Measurements from ENCODE around the gene UPK2. TPM values are rescaled to one million over a fixed set of nuclear protein-coding genes. Genes with fewer than 3 reads are reported as not detected.

Gene UPK2
- polyA plus RNA-seq, 1 of the 3 experiments (the other 2 are of a cell fraction), result 0.15 TPM

DNA sequence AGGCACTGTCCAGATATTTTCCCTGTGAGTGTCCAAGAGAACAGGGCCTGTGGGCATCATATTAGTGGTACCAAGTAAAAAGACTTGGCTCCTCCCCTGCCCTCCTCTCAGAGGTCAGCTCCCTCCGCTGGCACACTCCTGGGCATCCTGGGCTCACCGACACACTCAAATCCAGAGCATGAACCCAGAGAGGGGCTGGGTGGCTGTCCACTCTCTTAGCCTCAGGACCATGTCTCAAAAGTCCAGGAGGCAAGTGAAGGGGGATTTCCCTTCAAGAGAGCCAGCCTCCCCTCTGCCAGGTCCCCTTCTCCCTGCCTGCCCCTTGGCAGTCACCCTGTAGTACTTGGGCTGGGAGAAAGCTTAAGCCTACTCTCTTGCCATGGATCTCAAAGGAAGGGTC lies 40.7 kb upstream of the UPK2 start:
- Histone ChIP-seq H3K4me1 (ENCODE audit: control insufficient read depth in 1 of 2, insufficient read depth in 2 of 2, low read depth in 1 of 2, low read length in 1 of 2) (peaks cover 85 to 91% of the 10 kb centered on the region in 2 experiments; a peak in 3 of 4 replicates), H3K4me2 (peak overlapping the region; percentile 89), H3K27me3 (ENCODE audit: insufficient read depth) (no peaks in the 10 kb centered on the region), H2AFZ (ENCODE audit: low read depth) (no peak overlapping the region), H3K27ac (ENCODE audit: low read depth in 2 of 2, low read length in 1 of 2) (peak overlapping the region; percentile 23 to 100; a peak in 3 of 4 replicates), H3K9ac (peak overlapping the region; percentile 51; the same call in 1 of the 2 replicates), H3K9me2 (no peaks in the 10 kb centered on the region), H3K9me3 (no peaks in the 10 kb centered on the region), H3K36me3 (replicated peaks in 1 of 2; ENCODE audit: control insufficient read depth in 1 of 2, insufficient read depth in 2 of 2, low read length in 1 of 2) (peaks cover 0 to 3% of the 10 kb centered on the region in 2 experiments), H3F3A (replicated peaks; ENCODE audit: insufficient read depth) (peaks cover 51% of the 10 kb centered on the region), H4K20me1 (ENCODE audit: insufficient read depth) (peaks cover 10% of the 10 kb centered on the region; the same call in 1 of the 2 replicates), H3K79me2 (ENCODE audit: insufficient read depth) (peaks cover 94% of the 10 kb centered on the region), H3K4me3 (ENCODE audit: low read depth in 2 of 2, low read length in 1 of 2) (no peak overlapping the region)
- WGBS (ENCODE audit: low lambda C conversion rate), result 90% methylated on average over 2 of the region's 2 CpGs
- ChIA-PET CTCF (interaction anchor here (1.7 kb wide), 1 partner anchor 41 kb away, joined by 4 read pairs; the partner anchor contains the start of gene UPK2), POLR2A (interaction anchor here (0.6 kb wide), 1 partner anchor 135 kb away, joined by 4 read pairs; no protein-coding TSS in a partner anchor)
- TF ChIP-seq MAX (IDR thresholded peaks at IDR 0.05; ENCODE audit: low read depth) (no peak), REST (IDR thresholded peaks at IDR 0.05; ENCODE audit: low read depth, low read length) (no peak), TCF12 (IDR thresholded peaks at IDR 0.05) (no peak), GABPA (IDR thresholded peaks at IDR 0.05; ENCODE audit: low read depth) (no peak)
- DNase-seq, result no peak

DNA sequence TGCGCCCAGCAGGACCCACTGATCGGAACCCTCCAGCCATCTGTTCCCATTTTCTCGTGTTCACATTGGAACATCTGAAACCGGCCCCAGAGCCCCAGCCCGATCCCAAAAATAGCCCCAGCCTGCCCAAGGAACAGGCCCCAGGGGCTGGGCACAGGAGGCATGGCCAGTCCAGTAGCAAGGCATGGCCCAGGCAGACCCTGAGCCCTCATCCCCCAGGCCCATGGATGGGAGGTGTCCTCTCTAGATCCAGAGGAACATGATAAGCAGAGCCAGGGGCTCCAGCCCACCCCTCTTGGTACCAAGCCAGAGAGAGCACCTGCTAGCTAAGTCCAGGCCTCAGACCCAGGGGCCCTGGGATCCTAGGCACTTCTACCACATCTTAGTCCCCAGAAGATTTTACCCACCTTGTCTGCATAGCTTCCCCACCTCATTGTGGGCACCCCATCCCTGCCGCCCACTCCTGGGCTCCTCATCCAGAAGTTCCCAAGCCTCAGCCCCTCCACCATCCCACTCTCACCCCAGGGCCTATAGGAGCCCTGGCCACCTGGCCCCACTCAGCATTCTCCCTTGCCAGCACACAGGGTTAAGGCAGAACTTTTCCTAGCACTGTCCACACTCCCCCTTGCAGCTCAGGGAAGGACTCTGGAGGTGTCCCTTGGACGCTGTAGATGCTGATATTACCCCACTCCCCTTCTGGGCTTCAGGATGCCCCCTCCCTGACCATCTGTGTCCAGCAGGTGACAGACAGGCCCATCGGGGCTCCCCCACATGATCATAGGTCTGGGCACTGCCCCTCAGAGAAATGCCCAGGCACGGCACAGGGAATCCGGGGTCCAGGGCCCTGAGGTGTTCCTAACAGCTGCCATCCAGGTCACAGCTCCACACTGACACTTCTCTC lies 39.9 kb upstream of the UPK2 start:
- WGBS (ENCODE audit: low lambda C conversion rate), result 70% methylated on average over 9 of the region's 10 CpGs
- no peak overlapping the region for H2AFZ ChIP-seq (ENCODE audit: low read depth)
- H3K4me3 ChIP-seq (ENCODE audit: low read depth in 2 of 2, low read length in 1 of 2), result no peak overlapping the region
- no peaks in the 10 kb centered on the region for H3K9me2 ChIP-seq
- CTCF ChIA-PET, result interaction anchor here (1.5 kb wide), 1 partner anchor 8 kb away, joined by 10 read pairs; no protein-coding TSS in a partner anchor
- peaks cover 92% of the 10 kb centered on the region in 2 experiments; a peak in 3 of 4 replicates for H3K4me1 ChIP-seq (ENCODE audit: control insufficient read depth in 1 of 2, insufficient read depth in 2 of 2, low read depth in 1 of 2, low read length in 1 of 2)
- H3K27ac ChIP-seq (ENCODE audit: low read depth in 2 of 2, low read length in 1 of 2), result peak overlapping the region; percentile 47 to 100
- H3F3A ChIP-seq (replicated peaks; ENCODE audit: insufficient read depth), result peaks cover 57% of the 10 kb centered on the region
- POLR2A ChIA-PET, result no interaction called here
- no peaks in the 10 kb centered on the region for H3K27me3 ChIP-seq (ENCODE audit: insufficient read depth)
- no peaks in the 10 kb centered on the region for H3K9me3 ChIP-seq
- peak overlapping the region; percentile 89; the same call in 1 of the 2 replicates for H3K4me2 ChIP-seq
- H3K9ac ChIP-seq, result peak overlapping the region; percentile 20
- H3K36me3 ChIP-seq (replicated peaks in 1 of 2; ENCODE audit: control insufficient read depth in 1 of 2, insufficient read depth in 2 of 2, low read length in 1 of 2), result peaks cover 0 to 3% of the 10 kb centered on the region in 2 experiments
- H4K20me1 ChIP-seq (ENCODE audit: insufficient read depth), result peaks cover 14% of the 10 kb centered on the region; the same call in 1 of the 2 replicates
- DNase-seq, result no peak
- peaks cover 95% of the 10 kb centered on the region for H3K79me2 ChIP-seq (ENCODE audit: insufficient read depth)
- TF ChIP-seq RAD21 (IDR thresholded peaks at IDR 0.05; ENCODE audit: low read length) (no peak), NRF1 (IDR thresholded peaks at IDR 0.05; ENCODE audit: low read depth, low read length) (no peak), MAX (IDR thresholded peaks at IDR 0.05; ENCODE audit: low read depth) (no peak), TCF12 (IDR thresholded peaks at IDR 0.05) (no peak), SMC3 (IDR thresholded peaks at IDR 0.05; ENCODE audit: low read depth, low read length) (no peak), YY1 (IDR thresholded peaks at IDR 0.05; ENCODE audit: low read depth) (no peak), PBX3 (IDR thresholded peaks at IDR 0.05) (no peak), GATA2 (CRISPR knock-in tag; IDR thresholded peaks at IDR 0.05) (no peak), NFIC (IDR thresholded peaks at IDR 0.05; ENCODE audit: borderline replicate concordance) (no peak), FOXJ3 (CRISPR knock-in tag; IDR thresholded peaks at IDR 0.05) (no peak), TEAD4 (IDR thresholded peaks at IDR 0.05; ENCODE audit: borderline replicate concordance, insufficient read depth) (no peak), CTCF (IDR thresholded peaks at IDR 0.05) (no peak), USF2 (IDR thresholded peaks at IDR 0.05; ENCODE audit: borderline replicate concordance, low read depth, low read length) (no peak)
- TF ChIP-seq, protein P1, sequence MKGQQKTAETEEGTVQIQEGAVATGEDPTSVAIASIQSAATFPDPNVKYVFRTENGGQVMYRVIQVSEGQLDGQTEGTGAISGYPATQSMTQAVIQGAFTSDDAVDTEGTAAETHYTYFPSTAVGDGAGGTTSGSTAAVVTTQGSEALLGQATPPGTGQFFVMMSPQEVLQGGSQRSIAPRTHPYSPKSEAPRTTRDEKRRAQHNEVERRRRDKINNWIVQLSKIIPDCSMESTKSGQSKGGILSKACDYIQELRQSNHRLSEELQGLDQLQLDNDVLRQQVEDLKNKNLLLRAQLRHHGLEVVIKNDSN (IDR thresholded peaks at IDR 0.05; ENCODE audit: borderline replicate concordance, low read depth), result no peak
